GM18526 (cell line): ENCODE measurements around the gene ERCC5.

Experiments used
- POLR2A ChIP-seq: IDR thresholded peaks from 3 replicates; pipeline ENCODE4 v1.6.1; 2011; ENCODE audit not compliant: insufficient read length; ENCODE audit errors: extremely low read depth

ERCC5 gene

DNA sequence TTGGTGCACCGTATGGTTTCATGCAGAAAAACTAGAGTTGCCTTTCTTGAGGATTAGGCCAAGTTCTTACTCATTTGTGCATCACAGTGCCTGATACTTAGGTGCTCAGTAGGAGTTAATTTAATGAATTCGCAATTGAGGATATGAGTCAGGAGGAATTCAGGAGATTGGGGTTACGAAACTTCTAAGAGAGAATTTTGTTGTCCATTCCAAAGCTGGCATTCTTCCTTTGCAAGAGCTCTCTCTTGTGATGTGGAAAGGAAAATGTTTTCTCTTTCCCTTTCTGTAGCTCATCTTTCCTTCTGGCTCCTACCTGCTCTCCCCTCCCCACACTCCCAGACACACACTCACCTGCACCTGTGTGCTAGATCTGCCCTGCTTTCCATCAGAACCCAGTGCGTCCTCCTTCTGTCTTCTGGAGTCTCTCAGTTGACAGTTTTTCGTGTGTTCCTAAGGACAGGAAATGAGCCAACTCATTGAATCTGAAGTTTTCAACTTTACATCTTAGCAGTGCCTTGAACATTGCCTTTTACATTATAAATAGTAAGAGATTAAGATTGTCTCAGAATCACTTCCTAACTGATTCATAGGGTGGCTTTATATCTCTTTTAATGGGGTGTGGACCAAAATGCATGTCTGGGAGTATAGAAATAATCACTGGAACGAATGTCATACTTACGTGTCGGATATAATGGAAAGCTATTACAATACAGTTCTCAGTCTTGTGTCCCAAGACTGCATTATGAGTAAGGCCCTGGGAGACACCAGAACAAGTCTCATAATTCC, 19.7 kb upstream of the ERCC5 start:
- no peak for TF ChIP-seq POLR2A

GRCh38 chr13:102830646-102831045, 15.2 kb upstream of the ERCC5 start:
- TF ChIP-seq POLR2A, result no peak

DNA sequence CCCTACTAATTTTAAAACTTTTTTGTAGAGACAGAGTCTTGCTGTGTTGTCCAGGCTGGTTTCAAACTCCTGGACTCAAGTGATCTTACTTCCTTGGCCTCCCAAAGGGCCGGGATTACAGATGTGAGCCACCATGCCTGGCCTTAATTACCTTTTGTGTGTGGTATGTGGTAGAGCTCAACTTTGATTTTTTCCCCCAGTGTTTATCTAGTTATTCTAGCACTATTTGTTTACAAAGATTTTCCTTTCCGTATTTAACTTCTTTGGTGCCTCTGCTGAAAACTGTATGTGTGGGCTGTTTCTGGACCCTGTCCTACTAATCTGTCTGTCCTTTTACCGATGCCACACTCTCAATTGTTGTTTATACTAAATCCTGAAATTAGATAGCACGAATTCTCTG, 9.4 kb upstream of the ERCC5 start:
- no peak for TF ChIP-seq POLR2A

- TF ChIP-seq POLR2A, result no peak
Measured at GRCh38 chr13:102838273-102838672, 7.6 kb upstream of the ERCC5 start.

GRCh38 chr13:102838982-102839381, 6.8 kb upstream of the ERCC5 start:
- TF ChIP-seq POLR2A, result no peak

- TF ChIP-seq POLR2A, result no peak
Measured at GRCh38 chr13:102839462-102839861, 6.4 kb upstream of the ERCC5 start.

DNA sequence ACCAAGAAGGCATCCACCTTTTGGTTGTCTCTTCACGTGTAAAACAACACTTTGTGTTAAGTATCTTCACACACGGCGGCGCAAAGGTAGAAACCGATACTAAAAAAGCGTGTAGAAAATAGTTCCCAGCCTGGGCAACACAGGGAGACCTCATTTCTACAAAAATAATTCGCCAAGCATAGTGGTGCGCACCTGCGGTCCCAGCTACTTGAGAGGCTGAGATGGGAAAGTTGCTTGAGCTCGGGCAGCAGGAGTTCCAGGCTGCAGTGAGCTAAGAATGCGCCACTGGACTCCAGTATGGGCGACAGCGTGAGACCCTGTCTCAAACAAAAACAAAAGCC, 573 bp upstream of the ERCC5 start:
- no peak for TF ChIP-seq POLR2A

DNA sequence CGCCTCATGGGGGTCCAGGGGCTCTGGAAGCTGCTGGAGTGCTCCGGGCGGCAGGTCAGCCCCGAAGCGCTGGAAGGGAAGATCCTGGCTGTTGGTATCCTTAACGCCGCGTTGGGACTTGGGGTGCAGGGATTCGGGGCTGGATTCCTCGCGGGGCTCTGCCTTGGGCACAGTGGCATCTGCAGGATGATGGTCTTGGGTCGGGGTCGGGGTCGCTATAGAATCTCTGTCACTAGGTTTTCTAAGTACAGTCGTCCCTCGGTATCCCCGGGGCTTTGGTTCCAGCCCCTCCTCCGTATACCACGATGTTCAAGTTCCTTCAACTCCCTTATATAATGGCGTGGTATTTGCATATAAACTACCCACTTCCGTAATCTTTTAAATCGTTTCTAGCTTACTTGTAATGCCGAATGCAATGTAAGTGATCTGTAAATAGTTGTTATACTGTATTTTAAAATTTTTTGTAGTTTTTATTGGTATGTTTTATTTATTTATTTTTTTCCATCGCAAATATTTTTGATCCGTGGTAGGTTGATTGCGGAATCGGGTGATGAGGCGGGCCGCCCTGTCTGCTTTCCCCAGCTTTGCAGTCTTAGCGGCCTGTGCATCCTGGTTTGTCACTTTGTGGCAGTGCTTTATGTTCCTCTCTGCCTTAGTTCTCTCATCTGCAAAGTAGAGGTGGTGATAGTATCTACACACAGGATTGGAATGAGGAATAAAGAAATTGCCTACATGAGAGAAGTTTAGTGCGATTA, 606 bp downstream of the ERCC5 start:
- TF ChIP-seq POLR2A, result peak; percentile 16

DNA sequence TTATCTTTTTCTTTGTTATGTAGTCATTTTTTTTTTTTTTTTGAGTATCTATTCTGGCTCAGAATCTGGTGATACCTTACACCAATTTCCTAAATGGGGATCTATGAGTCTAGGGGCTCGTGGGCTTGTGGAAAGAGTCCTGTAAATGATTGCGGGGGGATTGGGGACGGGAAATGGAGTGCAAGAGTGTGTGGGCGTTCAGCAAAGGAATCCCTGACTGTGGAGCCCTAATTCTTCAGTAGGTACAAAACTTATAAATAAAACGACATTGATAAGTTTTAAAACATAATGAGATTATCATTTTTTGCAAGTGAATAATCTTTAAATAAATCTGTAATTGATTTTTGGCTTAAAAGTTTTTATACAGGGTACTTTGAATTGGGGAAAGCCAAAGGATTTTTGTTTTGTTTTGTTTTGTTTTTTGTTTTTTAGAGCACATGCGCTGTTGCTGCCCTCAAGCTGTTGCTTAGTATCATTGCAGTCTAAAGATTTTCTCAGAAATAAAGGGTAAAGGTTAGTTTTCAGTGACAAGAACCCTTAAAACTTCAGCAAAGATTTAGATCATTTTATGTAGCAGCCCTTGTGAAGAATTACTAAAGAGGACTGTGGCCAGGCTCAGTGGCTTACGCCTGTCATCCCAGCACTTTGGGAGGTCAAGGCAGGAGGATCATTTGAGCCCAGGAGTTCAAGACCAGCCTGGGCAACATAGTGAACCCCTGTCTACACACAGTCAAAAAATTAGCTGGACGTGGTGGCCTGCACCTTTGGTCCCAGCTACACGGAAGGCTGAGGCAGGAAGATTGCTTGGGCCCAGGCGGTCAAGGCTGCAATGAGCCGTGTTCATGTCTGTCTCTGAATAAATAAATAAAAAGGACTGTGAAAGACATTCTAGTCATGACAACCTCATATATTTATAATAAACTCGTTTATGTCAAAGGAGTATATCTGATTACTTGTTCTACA, 1.7 kb downstream of the ERCC5 start:
- TF ChIP-seq POLR2A, result no peak

GRCh38 chr13:102848956-102849355, 3.1 kb downstream of the ERCC5 start:
- TF ChIP-seq POLR2A, result no peak

- TF ChIP-seq POLR2A, result no peak
Measured at GRCh38 chr13:102852556-102852955, 6.7 kb downstream of the ERCC5 start.

GRCh38 chr13:102854675-102855074, 8.8 kb downstream of the ERCC5 start:
- TF ChIP-seq POLR2A, result no peak

- no peak for TF ChIP-seq POLR2A
Measured at GRCh38 chr13:102856557-102856956, 10.7 kb downstream of the ERCC5 start.

DNA sequence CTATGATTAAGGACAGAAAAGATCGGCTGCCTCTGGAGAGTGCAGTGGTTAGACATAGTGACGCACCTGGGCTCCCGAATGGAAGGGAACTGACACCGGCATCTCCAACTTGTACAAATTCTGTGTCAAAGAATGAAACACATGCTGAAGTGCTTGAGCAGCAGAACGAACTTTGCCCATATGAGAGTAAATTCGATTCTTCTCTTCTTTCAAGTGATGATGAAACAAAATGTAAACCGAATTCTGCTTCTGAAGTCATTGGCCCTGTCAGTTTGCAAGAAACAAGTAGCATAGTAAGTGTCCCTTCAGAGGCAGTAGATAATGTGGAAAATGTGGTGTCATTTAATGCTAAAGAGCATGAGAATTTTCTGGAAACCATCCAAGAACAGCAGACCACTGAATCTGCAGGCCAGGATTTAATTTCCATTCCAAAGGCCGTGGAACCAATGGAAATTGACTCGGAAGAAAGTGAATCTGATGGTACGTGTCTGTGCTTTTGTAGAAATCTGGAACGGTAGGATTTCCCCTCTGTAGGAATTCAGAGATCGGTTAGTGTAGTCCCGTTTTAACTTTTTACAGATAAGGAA, 16.9 kb downstream of the ERCC5 start:
- TF ChIP-seq POLR2A, result no peak

- TF ChIP-seq POLR2A, result no peak
Measured at GRCh38 chr13:102863590-102863989, 17.8 kb downstream of the ERCC5 start.
